H1 (cell line): ENCODE data around the gene DAPK1.

Experiments
- ASH2L ChIP-seq: fragments of 200-600, 300-600 bp; sonication (generic); IDR thresholded peaks from one replicate; pipeline ENCODE4 v1.7.1; 2017; ENCODE audit warnings: low read length
- ATF3 ChIP-seq: IDR thresholded peaks from 2 replicates; pipeline ENCODE4 v1.6.1; 2011; ENCODE audit warnings: low read depth, mild to moderate bottlenecking, low read length; ENCODE audit not compliant: insufficient read depth
- CEBPB ChIP-seq: IDR thresholded peaks from 2 replicates; pipeline ENCODE4 v1.6.1; 2012; ENCODE audit warnings: low read depth, low read length
- CTBP2 ChIP-seq: IDR thresholded peaks from 2 replicates; pipeline ENCODE4 v1.7.0; 2011; ENCODE audit warnings: borderline replicate concordance, mild to moderate bottlenecking, moderate library complexity, mixed read lengths, low read length; ENCODE audit not compliant: insufficient read depth, insufficient read length
- CTCF ChIP-seq, 3 experiments: IDR thresholded peaks; 1 replicate in 2 of 3; 2 replicates in 1 of 3; pipeline versions ENCODE4 v1.5.1 to v1.6.1; 2011; ENCODE audit warnings: low read length in 3 of 3, mild to moderate bottlenecking in 3 of 3, inconsistent platforms in 2 of 3, low read depth in 1 of 3, moderate library complexity in 1 of 3; ENCODE audit not compliant: insufficient read depth in 1 of 3; ENCODE audit errors: control extremely low read depth in 1 of 3
- EP300 ChIP-seq, 2 experiments: IDR thresholded peaks; 1 replicate in 1 of 2; 2 replicates in 1 of 2; pipeline ENCODE4 v1.6.1; 2011 to 2012; ENCODE audit warnings: low read depth in 2 of 2, low read length in 2 of 2, mild to moderate bottlenecking in 2 of 2, borderline replicate concordance in 1 of 2, inconsistent platforms in 1 of 2, moderate library complexity in 1 of 2
- EZH2 ChIP-seq: fragments of 200-600 bp; sonication (generic); IDR thresholded peaks from 2 replicates; pipeline ENCODE4 v1.7.1; 2012; ENCODE audit warnings: low read depth, mild to moderate bottlenecking, moderate library complexity, low read length, inconsistent platforms; ENCODE audit not compliant: severe bottlenecking
- MAX ChIP-seq: IDR thresholded peaks from 2 replicates; pipeline ENCODE4 v1.6.1; 2012; ENCODE audit warnings: inconsistent platforms
- PHF8 ChIP-seq: fragments of 200-600 bp; sonication (generic); conservative IDR thresholded peaks from 2 replicates; pipeline ENCODE4 v1.7.1; 2012; ENCODE audit warnings: low read depth, mild to moderate bottlenecking, inconsistent platforms, low read length, moderate library complexity
- POLR2A ChIP-seq, 2 experiments: IDR thresholded peaks; 1 replicate in 1 of 2; 2 replicates in 1 of 2; pipeline ENCODE4 v1.6.1; 2011; ENCODE audit warnings: low read depth in 2 of 2, low read length in 2 of 2, mild to moderate bottlenecking in 2 of 2; ENCODE audit errors: control extremely low read depth in 1 of 2
- RFX5 ChIP-seq: IDR thresholded peaks from 2 replicates; pipeline ENCODE4 v1.6.1; 2011; ENCODE audit warnings: low read depth, low read length, improper control_type of control experiment, borderline replicate concordance
- SUZ12 ChIP-seq: fragments of 200-600 bp; sonication (generic); IDR thresholded peaks from 2 replicates; pipeline ENCODE4 v1.6.1; 2012; ENCODE audit warnings: mild to moderate bottlenecking, inconsistent platforms, low read length, moderate library complexity, mixed read lengths
- TAF1 ChIP-seq: IDR thresholded peaks from 2 replicates; pipeline ENCODE4 v1.6.1; 2011; ENCODE audit warnings: mild to moderate bottlenecking, low read depth, low read length

GRCh38 chr9:87701931-87702421 lies 204.3 kb downstream of the DAPK1 start:
- TF ChIP-seq CTCF (IDR thresholded peaks at IDR 0.05; ENCODE audit: control extremely low read depth in 1 of 3, insufficient read depth in 1 of 3, low read depth in 1 of 3, low read length in 3 of 3) = no peak
- TF ChIP-seq POLR2A (IDR thresholded peaks at IDR 0.05; ENCODE audit: control extremely low read depth in 1 of 2, low read depth in 2 of 2, low read length in 2 of 2) = no peak
- TF ChIP-seq MAX = no peak
- TF ChIP-seq PHF8 = no peak
- TF ChIP-seq RFX5 = no peak
- no peak for TF ChIP-seq CTBP2
- TF ChIP-seq ATF3 = no peak
- TF ChIP-seq TAF1 = no peak
- TF ChIP-seq CEBPB = no peak
- no peak for TF ChIP-seq ASH2L
- no peak for TF ChIP-seq EP300 (IDR thresholded peaks at IDR 0.05; ENCODE audit: borderline replicate concordance in 1 of 2, low read depth in 2 of 2, low read length in 2 of 2)
- no peak for TF ChIP-seq SUZ12
- no peak for TF ChIP-seq EZH2
